ENCODE measurements around the gene LTBP3. TPM values are rescaled to one million over a fixed set of nuclear protein-coding genes. Genes with fewer than 3 reads are reported as not detected.
A peak's percentile ranks its signal among the peaks of the same experiment; 100 is the strongest.

Gene LTBP3
- total and polyA plus RNA-seq, 2 of the 13 experiments (the other 11 are each of a cell fraction or from before 2014, with no cell fraction given), result 12.2 to 68.1 TPM

DNA sequence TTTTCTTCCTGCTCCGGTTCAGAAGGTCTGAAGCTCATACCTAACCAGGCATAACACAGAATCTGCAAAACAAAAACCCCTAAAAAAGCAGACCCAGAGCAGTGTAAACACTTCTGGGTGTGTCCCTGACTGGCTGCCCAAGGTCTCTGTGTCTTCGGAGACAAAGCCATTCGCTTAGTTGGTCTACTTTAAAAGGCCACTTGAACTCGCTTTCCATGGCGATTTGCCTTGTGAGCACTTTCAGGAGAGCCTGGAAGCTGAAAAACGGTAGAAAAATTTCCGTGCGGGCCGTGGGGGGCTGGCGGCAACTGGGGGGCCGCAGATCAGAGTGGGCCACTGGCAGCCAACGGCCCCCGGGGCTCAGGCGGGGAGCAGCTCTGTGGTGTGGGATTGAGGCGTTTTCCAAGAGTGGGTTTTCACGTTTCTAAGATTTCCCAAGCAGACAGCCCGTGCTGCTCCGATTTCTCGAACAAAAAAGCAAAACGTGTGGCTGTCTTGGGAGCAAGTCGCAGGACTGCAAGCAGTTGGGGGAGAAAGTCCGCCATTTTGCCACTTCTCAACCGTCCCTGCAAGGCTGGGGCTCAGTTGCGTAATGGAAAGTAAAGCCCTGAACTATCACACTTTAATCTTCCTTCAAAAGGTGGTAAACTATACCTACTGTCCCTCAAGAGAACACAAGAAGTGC, 60.0 kb downstream of the LTBP3 start (continued):
- TF ChIP-seq SCMH1 (CRISPR knock-in tag; IDR thresholded peaks at IDR 0.05; ENCODE audit: borderline replicate concordance) (no peak), ZNF205 (CRISPR knock-in tag; IDR thresholded peaks at IDR 0.05) (no peak), HNRNPK (IDR thresholded peaks at IDR 0.05; ENCODE audit: low read depth, low read length, poor library complexity, severe bottlenecking) (no peak), ZNF251 (CRISPR knock-in tag; IDR thresholded peaks at IDR 0.05) (no peak), ZNF891 (CRISPR knock-in tag; IDR thresholded peaks at IDR 0.05) (no peak; the same call in 1 of the 2 replicates), CHD4 (IDR thresholded peaks at IDR 0.05; ENCODE audit: borderline replicate concordance, low read length) (no peak), KDM2A (CRISPR knock-in tag; IDR thresholded peaks at IDR 0.05; ENCODE audit: borderline replicate concordance, low read depth) (0 out of 2 replicates have a peak, but pooled peaks have one; percentile 1), ZNF761 (CRISPR knock-in tag; conservative IDR thresholded peaks at IDR 0.05) (no peak), MTF2 (CRISPR knock-in tag; IDR thresholded peaks at IDR 0.05; ENCODE audit: borderline replicate concordance) (no peak), XRCC5 (optimal IDR thresholded peaks at IDR 0.05; ENCODE audit: low read length) (no peak), ZSCAN29 (CRISPR knock-in tag; conservative IDR thresholded peaks at IDR 0.05) (no peak), SMAD1 (CRISPR knock-in tag; IDR thresholded peaks at IDR 0.05; ENCODE audit: borderline replicate concordance, low read depth) (0 out of 2 replicates have a peak, but pooled peaks have one; percentile 10), CENPT (CRISPR knock-in tag; IDR thresholded peaks at IDR 0.05; ENCODE audit: low read depth) (no peak), NFKB2 (CRISPR knock-in tag; IDR thresholded peaks at IDR 0.05; ENCODE audit: borderline replicate concordance) (no peak), ZNF773 (CRISPR knock-in tag; IDR thresholded peaks at IDR 0.05; ENCODE audit: borderline replicate concordance) (no peak), NAIF1 (CRISPR knock-in tag; IDR thresholded peaks at IDR 0.05; ENCODE audit: borderline replicate concordance) (no peak), NFATC3 (CRISPR knock-in tag; IDR thresholded peaks at IDR 0.05) (no peak), SIN3A (IDR thresholded peaks at IDR 0.05; ENCODE audit: borderline replicate concordance, low read depth, low read length) (0 out of 2 replicates have a peak, but pooled peaks have one; percentile 37), ZNF101 (CRISPR knock-in tag; IDR thresholded peaks at IDR 0.05; ENCODE audit: borderline replicate concordance, low read depth) (no peak)
- TF ChIP-seq, protein P1, sequence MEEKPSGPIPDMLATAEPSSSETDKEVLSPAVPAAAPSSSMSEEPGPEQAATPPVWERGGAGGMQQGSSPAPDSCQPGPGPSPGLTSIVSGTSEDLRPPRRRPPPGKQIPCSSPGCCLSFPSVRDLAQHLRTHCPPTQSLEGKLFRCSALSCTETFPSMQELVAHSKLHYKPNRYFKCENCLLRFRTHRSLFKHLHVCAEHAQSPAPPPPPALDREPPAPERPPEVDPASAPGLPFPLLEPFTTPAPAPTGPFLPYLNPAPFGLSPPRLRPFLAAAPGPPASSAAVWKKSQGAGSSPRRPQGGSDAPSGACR (CRISPR knock-in tag; IDR thresholded peaks at IDR 0.05), result peak; percentile 19; the same call in 1 of the 2 replicates
- TF ChIP-seq, protein P2, sequence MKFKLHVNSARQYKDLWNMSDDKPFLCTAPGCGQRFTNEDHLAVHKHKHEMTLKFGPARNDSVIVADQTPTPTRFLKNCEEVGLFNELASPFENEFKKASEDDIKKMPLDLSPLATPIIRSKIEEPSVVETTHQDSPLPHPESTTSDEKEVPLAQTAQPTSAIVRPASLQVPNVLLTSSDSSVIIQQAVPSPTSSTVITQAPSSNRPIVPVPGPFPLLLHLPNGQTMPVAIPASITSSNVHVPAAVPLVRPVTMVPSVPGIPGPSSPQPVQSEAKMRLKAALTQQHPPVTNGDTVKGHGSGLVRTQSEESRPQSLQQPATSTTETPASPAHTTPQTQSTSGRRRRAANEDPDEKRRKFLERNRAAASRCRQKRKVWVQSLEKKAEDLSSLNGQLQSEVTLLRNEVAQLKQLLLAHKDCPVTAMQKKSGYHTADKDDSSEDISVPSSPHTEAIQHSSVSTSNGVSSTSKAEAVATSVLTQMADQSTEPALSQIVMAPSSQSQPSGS (CRISPR knock-in tag; IDR thresholded peaks at IDR 0.05), result no peak
- TF ChIP-seq, protein P3, sequence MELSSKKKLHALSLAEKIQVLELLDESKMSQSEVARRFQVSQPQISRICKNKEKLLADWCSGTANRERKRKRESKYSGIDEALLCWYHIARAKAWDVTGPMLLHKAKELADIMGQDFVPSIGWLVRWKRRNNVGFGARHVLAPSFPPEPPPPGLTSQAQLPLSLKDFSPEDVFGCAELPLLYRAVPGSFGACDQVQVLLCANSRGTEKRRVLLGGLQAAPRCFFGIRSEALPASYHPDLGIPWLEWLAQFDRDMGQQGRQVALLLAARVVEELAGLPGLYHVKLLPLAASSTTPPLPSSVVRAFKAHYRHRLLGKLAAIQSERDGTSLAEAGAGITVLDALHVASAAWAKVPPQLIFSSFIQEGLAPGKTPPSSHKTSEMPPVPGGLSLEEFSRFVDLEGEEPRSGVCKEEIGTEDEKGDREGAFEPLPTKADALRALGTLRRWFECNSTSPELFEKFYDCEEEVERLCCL (CRISPR knock-in tag; IDR thresholded peaks at IDR 0.05; ENCODE audit: borderline replicate concordance), result no peak
